ENCODE data around the gene IGFBPL1. TPM values are rescaled to one million over a fixed set of nuclear protein-coding genes. Genes with fewer than 3 reads are reported as not detected.
A peak's percentile ranks its signal among the peaks of the same experiment; 100 is the strongest.

The IGFBPL1 gene
- total and polyA plus RNA-seq, 2 of the 13 experiments (the other 11 are each of a cell fraction or from before 2014, with no cell fraction given): 0.24 TPM; not detected in 1

DNA sequence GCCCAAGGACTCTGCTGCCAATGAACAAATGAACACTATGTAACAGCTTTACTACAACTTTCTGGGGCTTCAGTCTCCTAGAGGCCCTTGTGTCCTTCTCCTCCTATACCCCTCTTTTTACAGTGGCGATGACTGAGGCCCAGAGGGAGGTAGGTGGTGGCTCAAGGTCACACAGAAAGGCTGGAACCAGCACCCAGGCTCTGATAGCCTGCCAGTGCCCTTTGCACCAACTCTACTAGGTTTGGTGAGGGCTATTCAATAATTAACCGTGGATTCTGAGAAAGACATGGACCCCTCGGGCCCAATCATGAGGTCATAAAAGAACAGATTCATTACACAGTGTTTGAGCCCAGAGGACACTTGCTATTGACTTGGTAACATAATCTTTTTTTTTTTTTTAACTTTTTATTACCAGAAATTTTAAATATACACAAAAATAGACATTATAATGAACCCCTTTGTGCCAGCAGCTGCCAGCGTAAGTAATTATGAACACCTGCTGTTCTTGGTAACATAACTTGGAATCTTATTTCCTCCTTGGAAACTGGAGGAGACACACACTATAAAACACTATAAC, 37.8 kb downstream of the IGFBPL1 start (continued):
- TF ChIP-seq RCOR2 (CRISPR knock-in tag; IDR thresholded peaks at IDR 0.05) (peak; percentile 80), ZNF292 (CRISPR knock-in tag; IDR thresholded peaks at IDR 0.05; ENCODE audit: borderline replicate concordance, low read depth) (0 out of 2 replicates have a peak, but pooled peaks have one; percentile 33), ZNF780A (CRISPR knock-in tag; IDR thresholded peaks at IDR 0.05) (no peak), ISL2 (CRISPR knock-in tag; IDR thresholded peaks at IDR 0.05) (peak; percentile 74; the same call in 1 of the 2 replicates), ZSCAN31 (CRISPR knock-in tag; IDR thresholded peaks at IDR 0.05; ENCODE audit: low read depth) (no peak), ZNF75D (CRISPR knock-in tag; IDR thresholded peaks at IDR 0.05; ENCODE audit: borderline replicate concordance) (no peak), RXRB (CRISPR knock-in tag; IDR thresholded peaks at IDR 0.05; ENCODE audit: borderline replicate concordance) (peak; percentile 77), NRL (CRISPR knock-in tag; IDR thresholded peaks at IDR 0.05; ENCODE audit: borderline replicate concordance) (no peak), TARDBP (CRISPR knock-in tag; IDR thresholded peaks at IDR 0.05) (no peak), SIX1 (CRISPR knock-in tag; IDR thresholded peaks at IDR 0.05; ENCODE audit: borderline replicate concordance) (peak; percentile 99), AGO2 (optimal IDR thresholded peaks at IDR 0.05; ENCODE audit: low read depth, low read length) (no peak), ZNF33A (CRISPR knock-in tag; IDR thresholded peaks at IDR 0.05; ENCODE audit: borderline replicate concordance) (no peak), SP140L (CRISPR knock-in tag; IDR thresholded peaks at IDR 0.05; ENCODE audit: borderline replicate concordance) (no peak), ETV5 (CRISPR knock-in tag; IDR thresholded peaks at IDR 0.05; ENCODE audit: borderline replicate concordance) (no peak; the same call in 1 of the 2 replicates), ATF3 (CRISPR knock-in tag; IDR thresholded peaks at IDR 0.05) (no peak), POLR2AphosphoS2 (IDR thresholded peaks at IDR 0.05; ENCODE audit: low read depth, low read length) (no peak), NFE2L2 (IDR thresholded peaks at IDR 0.05; ENCODE audit: low read length) (no peak), NR2F2 (IDR thresholded peaks at IDR 0.05; ENCODE audit: borderline replicate concordance, low read depth) (no peak), TAF1 (CRISPR knock-in tag; IDR thresholded peaks at IDR 0.05) (peak; percentile 28; the same call in 1 of the 2 replicates), KLF12 (CRISPR knock-in tag; IDR thresholded peaks at IDR 0.05; ENCODE audit: borderline replicate concordance) (no peak), ZMYM3 (CRISPR knock-in tag; IDR thresholded peaks at IDR 0.05) (peak; percentile 82), SPEN (CRISPR knock-in tag; IDR thresholded peaks at IDR 0.05; ENCODE audit: low read depth) (no peak), TBX3 (IDR thresholded peaks at IDR 0.05; ENCODE audit: borderline replicate concordance) (peak; percentile 76; the same call in 1 of the 2 replicates), SETDB1 (CRISPR knock-in tag; IDR thresholded peaks at IDR 0.05; ENCODE audit: borderline replicate concordance) (no peak), ZNF644 (CRISPR knock-in tag; IDR thresholded peaks at IDR 0.05; ENCODE audit: low read depth) (peak; percentile 64; the same call in 1 of the 2 replicates), ZBTB44 (CRISPR knock-in tag; IDR thresholded peaks at IDR 0.05) (no peak), RORA (CRISPR knock-in tag; IDR thresholded peaks at IDR 0.05) (no peak)
- TF ChIP-seq, protein P1, sequence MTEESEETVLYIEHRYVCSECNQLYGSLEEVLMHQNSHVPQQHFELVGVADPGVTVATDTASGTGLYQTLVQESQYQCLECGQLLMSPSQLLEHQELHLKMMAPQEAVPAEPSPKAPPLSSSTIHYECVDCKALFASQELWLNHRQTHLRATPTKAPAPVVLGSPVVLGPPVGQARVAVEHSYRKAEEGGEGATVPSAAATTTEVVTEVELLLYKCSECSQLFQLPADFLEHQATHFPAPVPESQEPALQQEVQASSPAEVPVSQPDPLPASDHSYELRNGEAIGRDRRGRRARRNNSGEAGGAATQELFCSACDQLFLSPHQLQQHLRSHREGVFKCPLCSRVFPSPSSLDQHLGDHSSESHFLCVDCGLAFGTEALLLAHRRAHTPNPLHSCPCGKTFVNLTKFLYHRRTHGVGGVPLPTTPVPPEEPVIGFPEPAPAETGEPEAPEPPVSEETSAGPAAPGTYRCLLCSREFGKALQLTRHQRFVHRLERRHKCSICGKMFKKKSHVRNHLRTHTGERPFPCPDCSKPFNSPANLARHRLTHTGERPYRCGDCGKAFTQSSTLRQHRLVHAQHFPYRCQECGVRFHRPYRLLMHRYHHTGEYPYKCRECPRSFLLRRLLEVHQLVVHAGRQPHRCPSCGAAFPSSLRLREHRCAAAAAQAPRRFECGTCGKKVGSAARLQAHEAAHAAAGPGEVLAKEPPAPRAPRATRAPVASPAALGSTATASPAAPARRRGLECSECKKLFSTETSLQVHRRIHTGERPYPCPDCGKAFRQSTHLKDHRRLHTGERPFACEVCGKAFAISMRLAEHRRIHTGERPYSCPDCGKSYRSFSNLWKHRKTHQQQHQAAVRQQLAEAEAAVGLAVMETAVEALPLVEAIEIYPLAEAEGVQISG (CRISPR knock-in tag; IDR thresholded peaks at IDR 0.05): 0 out of 2 replicates have a peak, but pooled peaks have one; percentile 54

All from HepG2 (cell line).